HEK293 (cell line): Measurements from ENCODE around the gene DPYSL5.
A peak's percentile ranks its signal among the peaks of the same experiment; 100 is the strongest.

Source experiments
- CTCF ChIA-PET: fragments of 350-600 bp; formaldehyde crosslinking; extraction: SDS; loops from one replicate; lab custom pipeline; 2021; ENCODE audit warnings: antibody characterized with exemption; lab: Yijun Ruan, JAX
- POLR2A ChIA-PET: fragments of 300-600 bp; formaldehyde crosslinking; extraction: SDS; loops from one replicate; lab custom pipeline; 2020; ENCODE audit warnings: antibody characterized with exemption, inconsistent platforms; lab: Yijun Ruan, JAX
- H3K27ac ChIP-seq: fragments of 200-500 bp; sonication (Bioruptor generic); 2 replicates; pipeline ENCODE4 v1.5.1; 2014; ENCODE audit warnings: low read depth, low read length, control low read depth, inconsistent platforms; ENCODE audit errors: extremely low read depth
- H3K36me3 ChIP-seq, 2 experiments: fragments of 200-500 bp in 1 of 2; sonication (Bioruptor generic) in 1 of 2; 1 replicate in 1 of 2; 2 replicates in 1 of 2; pipeline ENCODE4 v1.5.1; 2014 to 2017; ENCODE audit warnings: inconsistent platforms in 2 of 2, low read length in 2 of 2; ENCODE audit not compliant: control insufficient read depth in 2 of 2, insufficient read depth in 1 of 2
- H3K4me1 ChIP-seq: fragments of 200-500 bp; sonication (Bioruptor generic); 2 replicates; pipeline ENCODE4 v1.5.1; 2014; ENCODE audit warnings: mild to moderate bottlenecking, low read length, inconsistent platforms; ENCODE audit not compliant: control insufficient read depth, insufficient read depth
- H3K4me3 ChIP-seq: 2 replicates; pipeline ENCODE4 v1.5.1; 2011; ENCODE audit warnings: low read depth, mild to moderate bottlenecking, control low read depth, low read length, moderate library complexity
- H3K9me3 ChIP-seq: fragments of 200-500 bp; sonication (Bioruptor generic); 2 replicates; pipeline ENCODE4 v1.5.1; 2014; ENCODE audit warnings: low read depth, low read length, inconsistent platforms; ENCODE audit not compliant: control insufficient read depth, insufficient read depth
- GLI4 ChIP-seq: fragments of 450-650 bp; formaldehyde crosslinking; IDR thresholded peaks from 2 replicates; pipeline ENCODE4 v1.5.1; 2016; ENCODE audit warnings: missing biosample characterization, missing genetic modification characterization
- SP3 ChIP-seq: fragments of 450-650 bp; formaldehyde crosslinking; IDR thresholded peaks from 2 replicates; pipeline ENCODE4 v1.5.1; 2016; ENCODE audit warnings: missing biosample characterization, missing genetic modification characterization
- ZBTB20 ChIP-seq: fragments of 450-650 bp; formaldehyde crosslinking; IDR thresholded peaks from 2 replicates; pipeline ENCODE4 v1.5.1; 2016; ENCODE audit warnings: missing biosample characterization, missing genetic modification characterization
- ZBTB7A ChIP-seq: fragments of 450-650 bp; formaldehyde crosslinking; IDR thresholded peaks from 2 replicates; pipeline ENCODE4 v1.5.1; 2016; ENCODE audit warnings: low read depth, missing biosample characterization, missing genetic modification characterization
- ZNF112 ChIP-seq: fragments of 450-650 bp; formaldehyde crosslinking; IDR thresholded peaks from 2 replicates; pipeline ENCODE4 v1.5.0; 2017; ENCODE audit warnings: missing biosample characterization, missing genetic modification characterization
- ZNF169 ChIP-seq: fragments of 450-650 bp; formaldehyde crosslinking; IDR thresholded peaks from 2 replicates; pipeline ENCODE4 v1.5.1; 2016; ENCODE audit warnings: missing biosample characterization, missing genetic modification characterization
- ZNF184 ChIP-seq: fragments of 450-650 bp; IDR thresholded peaks from 2 replicates; pipeline ENCODE4 v1.5.1; 2018; ENCODE audit warnings: missing biosample characterization, mild to moderate bottlenecking, missing genetic modification characterization
- ZNF221 ChIP-seq: fragments of 450-650 bp; formaldehyde crosslinking; IDR thresholded peaks from 2 replicates; pipeline ENCODE4 v1.5.1; 2017; ENCODE audit warnings: missing biosample characterization, missing genetic modification characterization, borderline replicate concordance
- ZNF24 ChIP-seq: fragments of 450-650 bp; formaldehyde crosslinking; IDR thresholded peaks from 2 replicates; pipeline ENCODE4 v1.5.1; 2016; ENCODE audit warnings: missing biosample characterization, missing genetic modification characterization
- ZNF302 ChIP-seq: fragments of 450-650 bp; formaldehyde crosslinking; IDR thresholded peaks from 2 replicates; pipeline ENCODE4 v1.5.1; 2016; ENCODE audit warnings: missing biosample characterization, missing genetic modification characterization, low read depth
- ZNF521 ChIP-seq: fragments of 450-650 bp; formaldehyde crosslinking; IDR thresholded peaks from 2 replicates; pipeline ENCODE4 v1.5.1; 2017; ENCODE audit warnings: missing biosample characterization, mild to moderate bottlenecking, missing genetic modification characterization
- ZNF596 ChIP-seq: fragments of 450-650 bp; IDR thresholded peaks from 2 replicates; pipeline ENCODE4 v1.5.0; 2018; ENCODE audit warnings: missing biosample characterization, mild to moderate bottlenecking, missing genetic modification characterization, moderate library complexity
- ZNF654 ChIP-seq: fragments of 450-650 bp; formaldehyde crosslinking; IDR thresholded peaks from 2 replicates; pipeline ENCODE4 v1.5.1; 2016; ENCODE audit warnings: low read depth, missing biosample characterization, missing genetic modification characterization
- ZNF664 ChIP-seq: fragments of 450-650 bp; formaldehyde crosslinking; IDR thresholded peaks from 2 replicates; pipeline ENCODE4 v1.5.1; 2016; ENCODE audit warnings: missing biosample characterization, missing genetic modification characterization
- ZSCAN23 ChIP-seq: fragments of 450-650 bp; formaldehyde crosslinking; IDR thresholded peaks from 2 replicates; pipeline ENCODE4 v1.5.1; 2016; ENCODE audit warnings: missing biosample characterization, missing genetic modification characterization
- TF ChIP-seq, protein P1 (sequence below): fragments of 450-650 bp; formaldehyde crosslinking; conservative IDR thresholded peaks from 2 replicates; pipeline ENCODE4 v1.5.1; 2016; ENCODE audit warnings: low read depth, missing biosample characterization, missing genetic modification characterization
- TF ChIP-seq, protein P2 (sequence below): fragments of 450-650 bp; formaldehyde crosslinking; IDR thresholded peaks from 2 replicates; pipeline ENCODE4 v1.5.1; 2016; ENCODE audit warnings: missing biosample characterization, missing genetic modification characterization
- TF ChIP-seq, protein P3 (sequence below): fragments of 450-650 bp; formaldehyde crosslinking; IDR thresholded peaks from 2 replicates; pipeline ENCODE4 v1.5.1; 2016; ENCODE audit warnings: missing biosample characterization, missing genetic modification characterization
- TF ChIP-seq, protein P4 (sequence below): fragments of 450-650 bp; IDR thresholded peaks from 2 replicates; pipeline ENCODE4 v1.5.1; 2018; ENCODE audit warnings: missing biosample characterization, mild to moderate bottlenecking, missing genetic modification characterization
- TF ChIP-seq, protein P5 (sequence below): fragments of 450-650 bp; formaldehyde crosslinking; IDR thresholded peaks from 2 replicates; pipeline ENCODE4 v1.5.1; 2017; ENCODE audit warnings: missing biosample characterization, missing genetic modification characterization

DPYSL5 gene

DNA sequence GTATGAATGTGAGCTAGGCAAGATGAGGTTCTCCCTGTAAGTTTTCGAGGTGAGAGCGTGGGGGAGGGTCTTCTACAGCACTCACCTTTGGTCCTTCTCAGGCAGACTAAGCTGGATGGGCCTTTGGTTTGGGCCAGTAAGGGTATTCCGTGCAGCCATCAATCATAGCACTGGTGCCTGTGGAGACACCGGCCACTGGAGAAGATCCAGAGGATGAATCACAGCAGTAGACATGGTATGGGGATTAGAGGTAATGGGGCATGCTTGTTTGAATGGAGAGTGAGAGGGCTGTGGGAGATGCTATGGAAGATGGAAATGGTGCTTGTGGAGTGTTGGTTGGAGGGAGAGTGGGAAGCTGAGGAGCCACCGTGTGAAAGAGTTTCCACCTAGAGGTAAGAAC is 138.6 kb downstream of the DPYSL5 start:
- H3K9me3 ChIP-seq = no peaks in the 10 kb centered on the region
- TF ChIP-seq ZNF664 (tag by site-specific recombination) (no peak), ZNF521 (no peak), ZNF654 (tag by site-specific recombination) (no peak), ZNF221 (tag by site-specific recombination) (no peak), ZNF169 (no peak), ZNF112 (tag by site-specific recombination) (no peak), ZSCAN23 (tag by site-specific recombination) (no peak), ZNF596 (tag by site-specific recombination) (no peak), ZNF184 (tag by site-specific recombination) (no peak), GLI4 (tag by site-specific recombination) (no peak), SP3 (no peak), ZNF302 (no peak), ZBTB7A (tag by site-specific recombination) (no peak), ZNF24 (tag by site-specific recombination) (no peak)
- TF ChIP-seq, protein P1, sequence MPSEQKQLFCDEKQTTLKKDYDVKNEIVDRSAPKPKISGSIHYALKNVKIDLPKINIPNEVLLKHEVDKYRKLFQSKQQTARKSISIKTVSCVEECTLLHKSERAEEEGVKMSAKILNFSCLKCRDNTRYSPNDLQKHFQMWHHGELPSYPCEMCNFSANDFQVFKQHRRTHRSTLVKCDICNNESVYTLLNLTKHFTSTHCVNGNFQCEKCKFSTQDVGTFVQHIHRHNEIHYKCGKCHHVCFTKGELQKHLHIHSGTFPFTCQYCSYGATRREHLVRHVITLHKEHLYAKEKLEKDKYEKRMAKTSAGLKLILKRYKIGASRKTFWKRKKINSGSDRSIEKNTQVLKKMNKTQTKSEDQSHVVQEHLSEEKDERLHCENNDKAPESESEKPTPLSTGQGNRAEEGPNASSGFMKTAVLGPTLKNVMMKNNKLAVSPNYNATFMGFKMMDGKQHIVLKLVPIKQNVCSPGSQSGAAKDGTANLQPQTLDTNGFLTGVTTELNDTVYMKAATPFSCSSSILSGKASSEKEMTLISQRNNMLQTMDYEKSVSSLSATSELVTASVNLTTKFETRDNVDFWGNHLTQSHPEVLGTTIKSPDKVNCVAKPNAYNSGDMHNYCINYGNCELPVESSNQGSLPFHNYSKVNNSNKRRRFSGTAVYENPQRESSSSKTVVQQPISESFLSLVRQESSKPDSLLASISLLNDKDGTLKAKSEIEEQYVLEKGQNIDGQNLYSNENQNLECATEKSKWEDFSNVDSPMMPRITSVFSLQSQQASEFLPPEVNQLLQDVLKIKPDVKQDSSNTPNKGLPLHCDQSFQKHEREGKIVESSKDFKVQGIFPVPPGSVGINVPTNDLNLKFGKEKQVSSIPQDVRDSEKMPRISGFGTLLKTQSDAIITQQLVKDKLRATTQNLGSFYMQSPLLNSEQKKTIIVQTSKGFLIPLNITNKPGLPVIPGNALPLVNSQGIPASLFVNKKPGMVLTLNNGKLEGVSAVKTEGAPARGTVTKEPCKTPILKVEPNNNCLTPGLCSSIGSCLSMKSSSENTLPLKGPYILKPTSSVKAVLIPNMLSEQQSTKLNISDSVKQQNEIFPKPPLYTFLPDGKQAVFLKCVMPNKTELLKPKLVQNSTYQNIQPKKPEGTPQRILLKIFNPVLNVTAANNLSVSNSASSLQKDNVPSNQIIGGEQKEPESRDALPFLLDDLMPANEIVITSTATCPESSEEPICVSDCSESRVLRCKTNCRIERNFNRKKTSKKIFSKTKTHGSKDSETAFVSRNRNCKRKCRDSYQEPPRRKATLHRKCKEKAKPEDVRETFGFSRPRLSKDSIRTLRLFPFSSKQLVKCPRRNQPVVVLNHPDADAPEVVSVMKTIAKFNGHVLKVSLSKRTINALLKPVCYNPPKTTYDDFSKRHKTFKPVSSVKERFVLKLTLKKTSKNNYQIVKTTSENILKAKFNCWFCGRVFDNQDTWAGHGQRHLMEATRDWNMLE (tag by site-specific recombination) = no peak
- TF ChIP-seq, protein P2, sequence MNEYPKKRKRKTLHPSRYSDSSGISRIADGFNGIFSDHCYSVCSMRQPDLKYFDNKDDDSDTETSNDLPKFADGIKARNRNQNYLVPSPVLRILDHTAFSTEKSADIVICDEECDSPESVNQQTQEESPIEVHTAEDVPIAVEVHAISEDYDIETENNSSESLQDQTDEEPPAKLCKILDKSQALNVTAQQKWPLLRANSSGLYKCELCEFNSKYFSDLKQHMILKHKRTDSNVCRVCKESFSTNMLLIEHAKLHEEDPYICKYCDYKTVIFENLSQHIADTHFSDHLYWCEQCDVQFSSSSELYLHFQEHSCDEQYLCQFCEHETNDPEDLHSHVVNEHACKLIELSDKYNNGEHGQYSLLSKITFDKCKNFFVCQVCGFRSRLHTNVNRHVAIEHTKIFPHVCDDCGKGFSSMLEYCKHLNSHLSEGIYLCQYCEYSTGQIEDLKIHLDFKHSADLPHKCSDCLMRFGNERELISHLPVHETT = no peak
- TF ChIP-seq, protein P3, sequence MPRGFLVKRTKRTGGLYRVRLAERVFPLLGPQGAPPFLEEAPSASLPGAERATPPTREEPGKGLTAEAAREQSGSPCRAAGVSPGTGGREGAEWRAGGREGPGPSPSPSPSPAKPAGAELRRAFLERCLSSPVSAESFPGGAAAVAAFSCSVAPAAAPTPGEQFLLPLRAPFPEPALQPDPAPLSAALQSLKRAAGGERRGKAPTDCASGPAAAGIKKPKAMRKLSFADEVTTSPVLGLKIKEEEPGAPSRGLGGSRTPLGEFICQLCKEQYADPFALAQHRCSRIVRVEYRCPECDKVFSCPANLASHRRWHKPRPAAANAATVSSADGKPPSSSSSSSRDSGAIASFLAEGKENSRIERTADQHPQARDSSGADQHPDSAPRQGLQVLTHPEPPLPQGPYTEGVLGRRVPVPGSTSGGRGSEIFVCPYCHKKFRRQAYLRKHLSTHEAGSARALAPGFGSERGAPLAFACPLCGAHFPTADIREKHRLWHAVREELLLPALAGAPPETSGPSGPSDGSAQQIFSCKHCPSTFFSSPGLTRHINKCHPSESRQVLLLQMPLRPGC (tag by site-specific recombination) = no peak
- ChIA-PET POLR2A (no interaction called here), CTCF (interaction anchor here (0.6 to 1.4 kb wide), 3 partner anchors 11 to 25 kb away, joined by 3 to 4 read pairs (median 4); no protein-coding TSS in a partner anchor)
- no peaks in the 10 kb centered on the region for H3K4me1 ChIP-seq
- no peak overlapping the region for H3K27ac ChIP-seq
- peaks cover 0 to 9% of the 10 kb centered on the region in 2 experiments; a peak in 1 of 3 replicates for H3K36me3 ChIP-seq
- H3K4me3 ChIP-seq = no peak overlapping the region

DNA sequence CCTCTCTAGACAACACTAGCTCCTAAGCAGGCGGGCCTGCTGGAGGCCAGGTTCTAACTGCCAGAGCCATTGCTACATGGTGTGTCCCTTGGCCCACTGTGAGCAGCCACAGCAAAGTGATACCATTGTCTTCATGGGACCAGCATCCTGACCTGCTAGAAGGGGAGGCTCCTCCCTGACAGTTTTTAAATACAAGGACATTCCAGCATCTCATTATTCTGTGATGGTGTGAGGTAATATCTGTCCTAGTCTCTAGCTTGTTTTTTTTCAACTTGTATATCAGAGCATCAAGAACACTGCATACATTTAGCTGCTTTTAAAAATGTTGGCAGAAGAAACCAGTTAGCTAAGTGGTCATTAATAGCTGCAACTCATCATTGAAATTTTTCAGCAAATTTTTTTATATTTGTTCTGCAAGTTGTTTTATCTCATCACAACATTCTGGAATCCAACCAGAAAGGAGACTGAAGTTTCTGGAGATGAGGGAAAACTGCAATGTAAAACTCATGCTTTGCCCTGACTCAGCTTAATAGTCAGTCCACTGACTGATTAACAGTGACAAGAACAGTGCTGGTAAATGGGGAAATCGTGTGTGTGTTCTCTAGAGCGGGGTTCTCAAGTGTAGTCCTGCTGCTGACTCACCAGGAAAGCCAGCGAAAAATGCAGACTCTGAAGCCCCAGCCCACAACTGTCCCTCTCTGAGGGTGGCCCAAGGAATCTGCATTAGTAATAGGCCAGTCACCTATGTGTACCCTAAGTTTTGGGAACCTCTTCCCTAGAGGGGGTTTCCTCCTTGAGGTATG is 140.3 kb downstream of the DPYSL5 start:
- H3K36me3 ChIP-seq = peaks cover 0 to 9% of the 10 kb centered on the region in 2 experiments; a peak in 1 of 3 replicates
- no peaks in the 10 kb centered on the region for H3K9me3 ChIP-seq
- peak; percentile 38; the same call in 1 of the 2 replicates for TF ChIP-seq ZBTB20 (tag by site-specific recombination)
- TF ChIP-seq, protein P4, sequence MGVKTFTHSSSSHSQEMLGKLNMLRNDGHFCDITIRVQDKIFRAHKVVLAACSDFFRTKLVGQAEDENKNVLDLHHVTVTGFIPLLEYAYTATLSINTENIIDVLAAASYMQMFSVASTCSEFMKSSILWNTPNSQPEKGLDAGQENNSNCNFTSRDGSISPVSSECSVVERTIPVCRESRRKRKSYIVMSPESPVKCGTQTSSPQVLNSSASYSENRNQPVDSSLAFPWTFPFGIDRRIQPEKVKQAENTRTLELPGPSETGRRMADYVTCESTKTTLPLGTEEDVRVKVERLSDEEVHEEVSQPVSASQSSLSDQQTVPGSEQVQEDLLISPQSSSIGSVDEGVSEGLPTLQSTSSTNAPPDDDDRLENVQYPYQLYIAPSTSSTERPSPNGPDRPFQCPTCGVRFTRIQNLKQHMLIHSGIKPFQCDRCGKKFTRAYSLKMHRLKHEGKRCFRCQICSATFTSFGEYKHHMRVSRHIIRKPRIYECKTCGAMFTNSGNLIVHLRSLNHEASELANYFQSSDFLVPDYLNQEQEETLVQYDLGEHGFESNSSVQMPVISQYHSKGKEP (tag by site-specific recombination) = no peak
- TF ChIP-seq, protein P5, sequence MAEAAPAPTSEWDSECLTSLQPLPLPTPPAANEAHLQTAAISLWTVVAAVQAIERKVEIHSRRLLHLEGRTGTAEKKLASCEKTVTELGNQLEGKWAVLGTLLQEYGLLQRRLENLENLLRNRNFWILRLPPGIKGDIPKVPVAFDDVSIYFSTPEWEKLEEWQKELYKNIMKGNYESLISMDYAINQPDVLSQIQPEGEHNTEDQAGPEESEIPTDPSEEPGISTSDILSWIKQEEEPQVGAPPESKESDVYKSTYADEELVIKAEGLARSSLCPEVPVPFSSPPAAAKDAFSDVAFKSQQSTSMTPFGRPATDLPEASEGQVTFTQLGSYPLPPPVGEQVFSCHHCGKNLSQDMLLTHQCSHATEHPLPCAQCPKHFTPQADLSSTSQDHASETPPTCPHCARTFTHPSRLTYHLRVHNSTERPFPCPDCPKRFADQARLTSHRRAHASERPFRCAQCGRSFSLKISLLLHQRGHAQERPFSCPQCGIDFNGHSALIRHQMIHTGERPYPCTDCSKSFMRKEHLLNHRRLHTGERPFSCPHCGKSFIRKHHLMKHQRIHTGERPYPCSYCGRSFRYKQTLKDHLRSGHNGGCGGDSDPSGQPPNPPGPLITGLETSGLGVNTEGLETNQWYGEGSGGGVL = no peak
- no peak overlapping the region for H3K4me3 ChIP-seq
- H3K27ac ChIP-seq = no peak overlapping the region
- H3K4me1 ChIP-seq = no peaks in the 10 kb centered on the region
- POLR2A ChIA-PET = no interaction called here
- CTCF ChIA-PET = interaction anchor here (0.6 to 1.4 kb wide), 3 partner anchors 20 to 143 kb away, joined by 4 read pairs; no protein-coding TSS in a partner anchor
